GM12878 (cell line): ENCODE data around the gene KCNK5. TPM values are rescaled to one million over a fixed set of nuclear protein-coding genes. Genes with fewer than 3 reads are reported as not detected.

Experiments used
- ATAC-seq: fragments of 200-7000 bp; cut with Tn5 transposase; 3 replicates; pipeline ENCODE4 v1.9.1; 2020; ENCODE audit warnings: mild to moderate bottlenecking, moderate library complexity
- BruUV-seq: library from RNA; stranded (reverse); fragments of 400-500 nt; replicated peaks from 2 replicates; lab custom pipeline; 2021; lab: Mats Ljungman, UMichigan
- CTCF ChIA-PET: fragments of 300-600 bp; sonication (Branson Sonifier 250); formaldehyde crosslinking; extraction: SDS; loops from one replicate; lab custom pipeline; 2021; ENCODE audit warnings: inconsistent platforms; lab: Yijun Ruan, JAX
- POLR2A ChIA-PET: fragments of 350-600 bp; formaldehyde crosslinking; extraction: SDS; loops from one replicate; lab custom pipeline; 2021; ENCODE audit warnings: inconsistent platforms; lab: Charles Lee
- RAD21 ChIA-PET: fragments of 300-600 bp; sonication (Branson Sonifier 250); formaldehyde crosslinking; loops from one replicate; lab custom pipeline; 2023; ENCODE audit warnings: antibody characterized with exemption; ENCODE audit not compliant: unreplicated experiment; lab: Charles Lee
- SMC1A ChIA-PET: fragments of 300-600 bp; sonication (Branson Sonifier 250); formaldehyde crosslinking; loops from one replicate; lab custom pipeline; 2023; ENCODE audit not compliant: unreplicated experiment, uncharacterized antibody; lab: Charles Lee
- DNase-seq: peaks from one replicate; pipeline ENCODE4 v3.0.0-alpha.2; 2011; ENCODE audit warnings: low read depth, low spot score
- FAIRE-seq: peaks from 3 replicates; lab custom pipeline; 2011; peaks lifted over from hg19 to GRCh38; lab: Jason Lieb, UNC
- H2AFZ ChIP-seq: 2 replicates; pipeline ENCODE4 v1.6.0; 2011; ENCODE audit warnings: low read depth, low read length, control low read depth; ENCODE audit not compliant: control insufficient read depth
- H3K27ac ChIP-seq: 2 replicates; pipeline ENCODE4 v1.5.1; 2011; ENCODE audit warnings: control low read depth; ENCODE audit not compliant: control insufficient read depth, insufficient read depth
- H3K27me3 ChIP-seq, 2 experiments: replicated peaks in 1 of 2; 2 replicates each; pipeline versions ENCODE4 v1.6.0 to v1.6.1; 2011; ENCODE audit warnings: low read length in 1 of 2; ENCODE audit not compliant: control insufficient read depth in 2 of 2, insufficient read depth in 2 of 2
- H3K36me3 ChIP-seq, 2 experiments: 2 replicates each; pipeline ENCODE4 v1.5.1; 2011; ENCODE audit warnings: low read length in 1 of 2; ENCODE audit not compliant: control insufficient read depth in 2 of 2, insufficient read depth in 2 of 2
- H3K4me1 ChIP-seq: 2 replicates; pipeline ENCODE4 v1.6.1; 2011; ENCODE audit warnings: mild to moderate bottlenecking, low read length, moderate library complexity, mixed read lengths; ENCODE audit not compliant: control insufficient read depth, insufficient read depth
- H3K4me2 ChIP-seq: 2 replicates; pipeline ENCODE4 v1.6.0; 2011; ENCODE audit warnings: control low read depth; ENCODE audit not compliant: control insufficient read depth, insufficient read depth
- H3K4me3 ChIP-seq: fragments of 200-600 bp; sonication (generic); 2 replicates; pipeline ENCODE4 v1.5.1; 2016
- H3K79me2 ChIP-seq: 2 replicates; pipeline ENCODE4 v1.6.0; 2011; ENCODE audit warnings: low read length; ENCODE audit not compliant: control insufficient read depth, insufficient read depth
- H3K9ac ChIP-seq: 2 replicates; pipeline ENCODE4 v1.8.0; 2011; ENCODE audit warnings: low read length, control low read depth, mixed read lengths; ENCODE audit not compliant: control insufficient read depth, insufficient read depth
- H3K9me3 ChIP-seq: replicated peaks from 3 replicates; pipeline ENCODE4 v1.5.1; 2011; ENCODE audit warnings: mild to moderate bottlenecking, low read length; ENCODE audit not compliant: control insufficient read depth, insufficient read depth
- H4K20me1 ChIP-seq: 2 replicates; pipeline ENCODE4 v1.6.0; 2011; ENCODE audit not compliant: control insufficient read depth, insufficient read depth
- DPF2 ChIP-seq: fragments of 450-650 bp; IDR thresholded peaks from 2 replicates; pipeline ENCODE4 v1.6.1; 2017; ENCODE audit warnings: mild to moderate bottlenecking
- EED ChIP-seq: sonication (generic); IDR thresholded peaks from 2 replicates; pipeline ENCODE4 v1.6.1; 2016; ENCODE audit warnings: antibody characterized with exemption, low read depth
- ELK1 ChIP-seq: IDR thresholded peaks from 2 replicates; pipeline ENCODE4 v1.6.1; 2012; ENCODE audit warnings: low read depth, low read length, improper control_type of control experiment
- EP300 ChIP-seq, 2 experiments: fragments of 150-350 bp in 1 of 2; IDR thresholded peaks; 2 replicates each; pipeline ENCODE4 v1.6.1; 2011 to 2012; ENCODE audit warnings: low read depth in 2 of 2, low read length in 2 of 2, borderline replicate concordance in 1 of 2, improper control_type of control experiment in 1 of 2, inconsistent platforms in 1 of 2; ENCODE audit not compliant: control insufficient read depth in 1 of 2
- FOS ChIP-seq: IDR thresholded peaks from 3 replicates; pipeline ENCODE4 v1.6.1; 2011; ENCODE audit warnings: borderline replicate concordance; ENCODE audit not compliant: insufficient read length; ENCODE audit errors: extremely low read depth
- GABPA ChIP-seq: IDR thresholded peaks from 2 replicates; pipeline ENCODE4 v1.6.1; 2014; ENCODE audit warnings: antibody characterized with exemption, low read depth, mild to moderate bottlenecking, inconsistent platforms
- MEF2B ChIP-seq: fragments of 450-650 bp; IDR thresholded peaks from 2 replicates; pipeline ENCODE4 v1.6.1; 2018; ENCODE audit warnings: mild to moderate bottlenecking, moderate library complexity; ENCODE audit not compliant: partially characterized antibody, poor library complexity, severe bottlenecking
- NBN ChIP-seq: fragments of 450-650 bp; IDR thresholded peaks from 2 replicates; pipeline ENCODE4 v1.6.1; 2016
- NFXL1 ChIP-seq: fragments of 450-650 bp; IDR thresholded peaks from 2 replicates; pipeline ENCODE4 v1.6.1; 2017; ENCODE audit warnings: antibody characterized with exemption, mild to moderate bottlenecking, borderline replicate concordance
- PML ChIP-seq: IDR thresholded peaks from 2 replicates; pipeline ENCODE4 v1.6.1; 2012; ENCODE audit warnings: low read length, inconsistent platforms
- RAD21 ChIP-seq: IDR thresholded peaks from 2 replicates; pipeline ENCODE4 v1.6.1; 2011; ENCODE audit warnings: mild to moderate bottlenecking, low read depth, low read length, moderate library complexity; ENCODE audit not compliant: insufficient read depth
- SMC3 ChIP-seq: IDR thresholded peaks from 2 replicates; pipeline ENCODE4 v1.6.1; 2011; ENCODE audit warnings: low read length, improper control_type of control experiment, borderline replicate concordance
- TBL1XR1 ChIP-seq: IDR thresholded peaks from 2 replicates; pipeline ENCODE4 v1.6.1; 2012; ENCODE audit warnings: low read depth, low read length, improper control_type of control experiment
- WGBS: methylation state at CpG from one replicate; pipeline ENCODE4 v1.1.6; 2016; ENCODE audit warnings: low lambda C conversion rate; ENCODE audit not compliant: insufficient replicate concordance, insufficient coverage; ENCODE audit errors: missing lambda C conversion rate; 5-methylcytosine and 5-hydroxymethylcytosine counted together
- in situ Hi-C: fragments of 300-500 bp; cut with MboI; formaldehyde crosslinking; loops from 9 replicates; pipeline ENCODE4 v1.14.3; 2018; ENCODE audit warnings: mixed read lengths
- intact Hi-C: fragments of 100-400 bp; cut with micrococcal nuclease; formaldehyde crosslinking; loops from one replicate; pipeline ENCODE4 v1.14.2; 2022; ENCODE audit not compliant: unreplicated experiment
- polyA plus RNA-seq, 11 experiments: library from polyadenylated mRNA; depleted of rRNA in 4 of 11; unstranded in 6 of 11; stranded (reverse) in 5 of 11; fragments of >200 nt; fragmentation: Nextera tagmentation in 4 of 11; fragmentation: Illumina TruSeq in 1 of 11; extraction: Ambion mirVana in 4 of 11; extraction: Trizol in 1 of 11; gene quantifications; 1 replicate in 1 of 11; 2 replicates in 10 of 11; pipeline versions ENCODE4 v1.2.1 to v1.2.3, GENCODE V29; 2011 to 2016; ENCODE audit warnings: inconsistent platforms in 2 of 11, missing spikeins in 2 of 11, low read depth in 1 of 11
- total RNA-seq, 4 experiments: library from RNA; depleted of rRNA in 3 of 4; stranded (reverse); fragments of >200 nt in 3 of 4; fragmentation: Illumina TruSeq in 1 of 4; extraction: Trizol in 1 of 4; gene quantifications; 2 replicates each; pipeline versions ENCODE4 v1.2.1 to v1.2.3, GENCODE V29; 2013 to 2021
- TF ChIP-seq, protein P1 (sequence below): fragments of 450-650 bp; IDR thresholded peaks from 2 replicates; pipeline ENCODE4 v1.6.1; 2017; ENCODE audit warnings: borderline replicate concordance

Gene KCNK5
- total and polyA plus RNA-seq, 10 of the 15 experiments (the other 5 are each of a cell fraction or from before 2014, with no cell fraction given) = 0.11 to 4.2 (median 2.1) TPM

GRCh38 chr6:39209911-39210310 is 19.4 kb downstream of the KCNK5 start:
- Histone ChIP-seq H4K20me1 (no peaks in the 10 kb centered on the region), H3K9me3 (no peaks in the 10 kb centered on the region), H3K36me3 (no peaks in the 10 kb centered on the region), H3K4me1 (peaks cover 7% of the 10 kb centered on the region), H3K27me3 (no peaks in the 10 kb centered on the region; a peak in 1 of 4 replicates), H3K4me2 (no peak overlapping the region), H3K79me2 (no peaks in the 10 kb centered on the region), H3K9ac (no peak overlapping the region), H3K4me3 (no peak overlapping the region), H3K27ac (0 out of 2 replicates have a peak overlapping the region, but pooled peaks have one; percentile 3), H2AFZ (no peak overlapping the region; the same call in 1 of the 2 replicates)
- in situ Hi-C loops (no loop called here), intact Hi-C loops (no loop called here)
- ChIA-PET SMC1A (interaction anchor here (1.4 kb wide), 1 partner anchor 12 kb away, joined by 6 read pairs; no protein-coding TSS in a partner anchor), RAD21 (interaction anchor here (0.9 to 1.2 kb wide), 2 partner anchors 9 to 17 kb away, joined by 3 to 6 read pairs; no protein-coding TSS in a partner anchor), POLR2A (interaction anchor here (1.2 kb wide), 1 partner anchor 9 kb away, joined by 3 read pairs; no protein-coding TSS in a partner anchor), CTCF (interaction anchor here (0.6 to 2.3 kb wide), 3 partner anchors 20 to 427 kb away, joined by 3 to 6 read pairs (median 3); no protein-coding TSS in a partner anchor)
- FAIRE-seq (no peak), DNase-seq (no peak), ATAC-seq (peak; percentile 11; the same call in 2 of the 3 replicates)
- TF ChIP-seq, protein P1, sequence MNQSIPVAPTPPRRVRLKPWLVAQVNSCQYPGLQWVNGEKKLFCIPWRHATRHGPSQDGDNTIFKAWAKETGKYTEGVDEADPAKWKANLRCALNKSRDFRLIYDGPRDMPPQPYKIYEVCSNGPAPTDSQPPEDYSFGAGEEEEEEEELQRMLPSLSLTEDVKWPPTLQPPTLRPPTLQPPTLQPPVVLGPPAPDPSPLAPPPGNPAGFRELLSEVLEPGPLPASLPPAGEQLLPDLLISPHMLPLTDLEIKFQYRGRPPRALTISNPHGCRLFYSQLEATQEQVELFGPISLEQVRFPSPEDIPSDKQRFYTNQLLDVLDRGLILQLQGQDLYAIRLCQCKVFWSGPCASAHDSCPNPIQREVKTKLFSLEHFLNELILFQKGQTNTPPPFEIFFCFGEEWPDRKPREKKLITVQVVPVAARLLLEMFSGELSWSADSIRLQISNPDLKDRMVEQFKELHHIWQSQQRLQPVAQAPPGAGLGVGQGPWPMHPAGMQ = no peak
- no TSS peak for BruUV-seq
- WGBS = 20% methylated on average over 6 of the region's 6 CpGs

GRCh38 chr6:39209360-39209811 is 19.9 kb downstream of the KCNK5 start:
- no peaks in the 10 kb centered on the region for H3K9me3 ChIP-seq
- no peaks in the 10 kb centered on the region for H4K20me1 ChIP-seq
- ChIA-PET CTCF (interaction anchor here (1.5 to 2.3 kb wide), 2 partner anchors 19 kb away, joined by 3 to 6 read pairs; no protein-coding TSS in a partner anchor), RAD21 (interaction anchor here (0.9 kb wide), 1 partner anchor 18 kb away, joined by 3 read pairs; no protein-coding TSS in a partner anchor), POLR2A (interaction anchor here (1.2 kb wide), 1 partner anchor 9 kb away, joined by 3 read pairs; no protein-coding TSS in a partner anchor), SMC1A (interaction anchor here (0.7 to 1.4 kb wide), 2 partner anchors 11 kb away, joined by 3 to 6 read pairs; no protein-coding TSS in a partner anchor)
- BruUV-seq = no TSS peak
- H3K4me1 ChIP-seq = peaks cover 7% of the 10 kb centered on the region
- in situ Hi-C loops = no loop called here
- H3K27ac ChIP-seq = 0 out of 2 replicates have a peak overlapping the region, but pooled peaks have one; percentile 3
- no peak overlapping the region; the same call in 1 of the 2 replicates for H2AFZ ChIP-seq
- intact Hi-C loops = no loop called here
- no peak for ATAC-seq
- H3K9ac ChIP-seq = no peak overlapping the region
- no peak overlapping the region for H3K4me3 ChIP-seq
- no peak for FAIRE-seq
- TF ChIP-seq RAD21 (no peak), NBN (no peak), ELK1 (no peak), EP300 (IDR thresholded peaks at IDR 0.05; ENCODE audit: borderline replicate concordance in 1 of 2, control insufficient read depth in 1 of 2, low read depth in 2 of 2, low read length in 2 of 2) (no peak), MEF2B (no peak), NFXL1 (no peak), TBL1XR1 (no peak), GABPA (no peak), EED (no peak), SMC3 (no peak), FOS (no peak), DPF2 (no peak), PML (no peak)
- 47% methylated on average over 6 of the region's 6 CpGs for WGBS
- no peak for DNase-seq
- H3K36me3 ChIP-seq = no peaks in the 10 kb centered on the region
- H3K79me2 ChIP-seq = no peaks in the 10 kb centered on the region
- H3K4me2 ChIP-seq = no peak overlapping the region
- H3K27me3 ChIP-seq = no peaks in the 10 kb centered on the region; a peak in 1 of 4 replicates
